ENCODE results near the gene ARID3A.

Gene ARID3A

GRCh38 chr19:912181-913079 is 13.4 kb upstream of the ARID3A start:
- peak; percentile 37 for DNase-seq (ENCODE audit: low spot score)

GRCh38 chr19:913080-913748 is 12.6 kb upstream of the ARID3A start, which contains the start of gene R3HDM4:
TSS of gene R3HDM4 (minus strand) at chr19:913219. CDS start at chr19:913157, 62 bp downstream.
- DNase-seq (ENCODE audit: low spot score), result peak; percentile 84

GRCh38 chr19:916645-917322 is 9.1 kb upstream of the ARID3A start:
- DNase-seq (ENCODE audit: low spot score), result no peak

- DNase-seq (ENCODE audit: low spot score), result peak; percentile 51
Observed at GRCh38 chr19:917323-918151, 8.3 kb upstream of the ARID3A start, which contains the start of gene KISS1R. TSS of gene KISS1R (plus strand) at chr19:917333. CDS start at chr19:917503, 170 bp downstream.

GRCh38 chr19:918152-918437 is 7.7 kb upstream of the ARID3A start:
- no peak for DNase-seq (ENCODE audit: low spot score)

GRCh38 chr19:918481-919198 is 7.2 kb upstream of the ARID3A start:
- DNase-seq (ENCODE audit: low spot score), result no peak

- no peak for DNase-seq (ENCODE audit: low spot score)
Observed at GRCh38 chr19:919199-920050, 6.4 kb upstream of the ARID3A start.

GRCh38 chr19:920051-920864 is 5.6 kb upstream of the ARID3A start:
- DNase-seq (ENCODE audit: low spot score), result peak; percentile 68

GRCh38 chr19:924553-925086 is 1.2 kb upstream of the ARID3A start:
- DNase-seq (ENCODE audit: low spot score), result no peak

GRCh38 chr19:925087-925525 is 729 bp upstream of the ARID3A start:
- DNase-seq (ENCODE audit: low spot score), result peak; percentile 71

GRCh38 chr19:926323-926588 is 421 bp downstream of the ARID3A start:
- no peak for DNase-seq (ENCODE audit: low spot score)

GRCh38 chr19:926589-927350 is 935 bp downstream of the ARID3A start:
- DNase-seq (ENCODE audit: low spot score), result no peak

GRCh38 chr19:927351-927779 is 1.5 kb downstream of the ARID3A start:
- DNase-seq (ENCODE audit: low spot score), result no peak

GRCh38 chr19:927780-928401 is 2.1 kb downstream of the ARID3A start:
- DNase-seq (ENCODE audit: low spot score), result no peak

GRCh38 chr19:928471-929202 is 2.8 kb downstream of the ARID3A start:
- no peak for DNase-seq (ENCODE audit: low spot score)

GRCh38 chr19:929203-929890 is 3.5 kb downstream of the ARID3A start:
- DNase-seq (ENCODE audit: low spot score), result no peak

GRCh38 chr19:929891-930258 is 4.0 kb downstream of the ARID3A start:
- DNase-seq (ENCODE audit: low spot score), result no peak

Measured in CD4-positive, alpha-beta T cell treated with Interleukin-15 for 4 hours (primary cell).